ENCODE results near the gene MYRIP.
"Not testable (repeated sequence)": the region's sequence is repeated elsewhere in the genome, so short reads cannot be mapped to it uniquely, and the experiment has no call there.

MYRIP gene

DNA sequence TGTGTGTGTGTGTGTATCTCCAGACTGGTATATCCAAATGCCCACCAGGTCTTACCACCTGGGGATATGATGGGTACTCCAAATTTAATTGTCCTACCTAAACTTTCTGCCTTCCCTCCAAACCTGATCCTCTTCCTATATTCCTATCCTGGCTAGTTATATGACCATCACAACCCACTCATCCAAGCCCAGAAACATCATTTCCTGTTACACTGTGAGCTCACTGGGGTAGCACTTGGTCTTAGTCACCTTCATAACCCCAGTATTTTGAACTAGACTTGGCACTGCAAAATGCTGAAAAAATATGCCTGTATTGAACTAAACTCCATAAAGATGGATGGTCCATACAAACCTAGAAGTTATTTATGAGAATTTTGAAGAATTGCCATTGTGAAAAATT lies 321.3 kb downstream of the MYRIP start:
- DNase-seq (ENCODE audit: low spot score), result no peak

DNA sequence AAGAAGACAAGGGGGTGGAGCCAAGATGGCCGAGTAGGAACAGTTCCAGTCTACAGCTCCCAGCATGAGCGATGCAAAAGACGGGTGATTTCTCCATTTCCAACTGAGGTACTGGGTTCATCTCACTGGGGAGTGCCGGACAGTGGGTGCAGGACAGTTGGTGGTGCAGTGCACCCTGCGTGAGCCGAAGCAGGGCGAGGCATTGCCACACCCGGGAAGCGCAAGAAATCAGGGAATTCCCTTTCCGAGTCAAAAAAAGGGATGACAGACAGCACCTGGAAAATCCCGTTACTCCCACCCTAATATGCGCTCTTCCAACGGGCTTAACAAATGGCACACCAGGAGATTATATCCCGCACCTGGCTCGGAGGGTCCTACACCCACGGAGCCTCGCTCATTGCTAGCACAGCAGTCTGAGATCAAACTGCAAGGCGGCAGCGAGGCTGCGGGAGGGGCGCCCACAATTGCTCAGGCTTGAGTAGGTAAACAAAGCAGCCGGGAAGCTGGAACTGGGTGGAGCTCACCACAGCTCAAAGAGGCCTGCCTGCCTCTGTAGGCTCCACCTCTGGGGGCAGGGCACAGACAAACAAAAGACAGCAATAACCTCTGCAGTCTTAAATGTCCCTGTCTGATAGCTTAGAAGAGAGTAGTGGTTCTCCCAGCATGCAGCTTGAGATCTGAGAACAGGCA lies 324.6 kb downstream of the MYRIP start:
- DNase-seq (ENCODE audit: low spot score), result not testable (repeated sequence)

- DNase-seq (ENCODE audit: low spot score), result no peak
These were observed 328.3 kb downstream of the MYRIP start for GRCh38 chr3:40137591-40138295.

DNA sequence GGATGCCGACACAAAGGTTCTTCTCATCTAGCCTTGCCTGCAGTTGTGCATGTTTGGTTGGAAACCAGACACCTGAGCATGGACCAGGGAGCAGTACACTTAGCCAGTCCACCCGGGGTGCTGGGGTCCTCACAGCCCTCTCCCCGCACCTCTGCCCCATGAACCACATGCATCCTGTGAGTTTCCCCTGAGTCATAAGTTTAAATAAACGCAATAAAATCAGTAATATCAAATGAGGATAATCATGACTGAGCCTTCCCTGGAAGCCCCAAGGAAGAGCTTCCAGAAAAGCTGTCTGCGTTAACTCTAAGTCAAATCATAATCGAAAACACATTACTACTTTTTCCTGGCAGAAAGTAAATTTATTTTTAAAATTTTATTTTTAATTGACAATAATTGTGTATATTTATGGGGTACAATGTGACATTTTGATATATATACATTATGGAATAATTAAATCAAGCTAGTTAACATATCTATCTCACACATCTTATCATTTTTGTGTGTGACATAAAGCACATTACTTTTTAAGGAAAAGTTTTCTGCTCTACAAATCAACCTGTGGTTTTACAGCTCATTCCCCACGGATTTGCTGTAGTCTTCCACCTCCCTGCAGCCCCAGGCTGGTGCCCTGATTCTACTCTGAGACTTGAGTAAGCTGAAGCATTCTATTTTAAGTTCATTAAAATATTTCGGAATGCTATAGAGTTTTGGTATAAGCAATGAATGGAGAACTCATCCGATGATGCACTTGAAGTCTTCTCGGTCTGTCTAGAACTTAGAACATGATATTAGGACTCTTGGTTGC lies 334.1 kb downstream of the MYRIP start:
- no peak for DNase-seq (ENCODE audit: low spot score)

GRCh38 chr3:40148827-40149226 lies 339.4 kb downstream of the MYRIP start:
- DNase-seq (ENCODE audit: low spot score), result no peak

GRCh38 chr3:40152482-40153133 lies 343.2 kb downstream of the MYRIP start:
- no peak for DNase-seq (ENCODE audit: low spot score)

GRCh38 chr3:40160933-40161332 lies 351.5 kb downstream of the MYRIP start:
- no peak for DNase-seq (ENCODE audit: low spot score)

DNA sequence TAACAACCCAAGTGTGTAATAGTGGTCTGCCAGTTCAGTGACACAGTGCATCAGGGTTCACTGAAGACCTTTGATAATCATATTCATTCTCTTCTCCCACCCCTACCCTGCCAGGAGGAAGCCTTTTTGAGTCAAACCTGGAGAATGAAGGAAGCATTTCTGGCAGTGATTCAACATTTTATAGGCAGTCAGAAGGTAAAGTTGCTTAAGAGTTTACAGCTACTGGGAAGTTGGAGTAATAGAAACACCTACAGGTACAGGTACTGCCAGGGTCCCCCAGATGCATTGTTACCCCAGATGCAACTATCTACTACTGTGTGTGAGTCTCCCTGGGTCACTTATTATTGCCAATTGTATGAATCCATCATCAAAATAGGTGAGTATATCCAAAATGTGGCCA lies 353.2 kb downstream of the MYRIP start:
- no peak for DNase-seq (ENCODE audit: low spot score)

- DNase-seq (ENCODE audit: low spot score), result no peak
These were observed 357.6 kb downstream of the MYRIP start for GRCh38 chr3:40166997-40167396.

- DNase-seq (ENCODE audit: low spot score), result no peak
These were observed 358.5 kb downstream of the MYRIP start for GRCh38 chr3:40167958-40168357.

DNA sequence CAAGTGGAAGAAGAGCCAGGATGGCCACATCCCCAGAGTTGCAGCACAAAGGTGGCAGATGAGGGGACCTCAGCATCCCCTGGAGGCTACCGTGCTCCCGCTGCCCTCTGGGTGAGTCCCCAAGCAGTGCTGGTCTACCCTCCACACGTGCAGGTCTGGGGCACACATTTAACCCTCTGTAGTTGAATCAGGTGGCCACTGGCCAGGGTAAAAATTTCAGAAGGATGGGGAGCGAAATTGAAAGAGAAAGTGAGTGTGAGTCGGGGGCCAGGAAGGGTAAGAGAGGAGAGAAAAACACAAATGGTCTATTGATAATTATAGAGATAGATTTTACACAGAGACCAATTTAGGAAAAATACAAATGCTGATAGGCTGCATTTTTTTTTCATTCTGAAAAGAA lies 360.6 kb downstream of the MYRIP start:
- DNase-seq (ENCODE audit: low spot score), result no peak

DNA sequence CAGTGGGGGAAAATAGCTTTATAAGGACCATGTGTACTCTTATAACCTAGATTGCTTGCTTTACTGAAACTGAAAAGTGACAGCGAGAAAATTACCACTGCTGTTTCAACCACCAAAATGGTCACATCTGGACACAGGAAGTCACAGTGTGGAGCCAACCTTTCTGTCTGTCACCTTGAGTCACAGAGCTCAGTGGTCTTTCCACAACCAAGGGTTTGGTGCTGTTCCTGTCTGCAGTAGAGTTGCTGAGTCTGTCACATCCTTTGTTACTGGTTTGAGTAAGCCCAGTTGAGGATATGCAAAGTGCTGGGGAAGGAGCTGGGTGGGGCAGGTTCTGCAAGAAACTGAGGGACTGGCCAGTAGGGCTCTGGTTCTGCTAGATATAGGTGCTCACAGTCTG lies 361.0 kb downstream of the MYRIP start:
- DNase-seq (ENCODE audit: low spot score), result no peak

DNA sequence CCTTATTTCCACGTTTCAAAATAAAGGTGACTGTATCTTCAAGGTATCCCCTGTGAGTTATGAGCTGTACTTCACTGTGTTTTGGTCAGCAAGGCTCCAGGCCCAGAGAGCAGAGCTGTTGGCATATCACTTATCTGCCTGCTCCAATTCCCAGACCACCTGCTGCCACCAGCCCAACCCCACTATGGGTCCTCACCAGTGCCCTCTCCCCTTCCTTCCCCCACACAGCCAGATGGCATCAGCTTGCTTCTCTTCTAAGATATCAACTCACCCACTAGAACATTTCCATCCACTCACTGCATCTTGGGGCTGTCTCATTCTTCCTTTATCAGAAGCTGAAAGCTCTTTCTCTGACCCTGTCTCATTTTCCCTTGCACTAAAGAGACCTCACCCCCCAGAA lies 363.2 kb downstream of the MYRIP start:
- no peak for DNase-seq (ENCODE audit: low spot score)

- no peak for DNase-seq (ENCODE audit: low spot score)
These were observed 363.9 kb downstream of the MYRIP start for GRCh38 chr3:40173227-40173721.

DNA sequence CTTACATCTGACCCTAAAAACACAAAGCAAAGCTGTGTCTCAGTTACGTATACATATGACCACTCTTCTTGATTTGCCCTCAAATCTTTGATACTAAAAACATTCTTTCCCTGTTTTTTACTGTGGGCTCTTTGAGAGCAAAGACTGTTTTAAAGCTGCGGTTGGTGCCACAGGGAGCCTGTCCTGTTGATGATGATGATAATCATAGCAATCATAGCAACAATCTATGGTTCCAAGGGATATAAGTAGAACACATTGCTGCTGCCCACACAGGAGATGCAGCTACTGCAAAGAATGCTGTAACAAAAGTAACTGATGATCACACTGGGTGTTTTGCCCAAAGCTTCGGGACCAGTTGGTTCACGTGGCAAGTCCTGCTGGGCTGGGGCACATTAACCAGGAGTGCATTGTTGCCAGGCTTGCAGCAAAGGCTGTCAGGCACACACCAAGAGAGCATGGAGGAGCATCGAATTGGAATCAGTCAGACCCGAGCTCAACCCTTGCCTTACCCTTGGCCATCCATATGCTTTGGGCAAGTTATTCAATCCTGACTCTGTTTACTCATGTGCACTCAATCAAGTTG lies 368.7 kb downstream of the MYRIP start:
- no peak for DNase-seq (ENCODE audit: low spot score)

DNA sequence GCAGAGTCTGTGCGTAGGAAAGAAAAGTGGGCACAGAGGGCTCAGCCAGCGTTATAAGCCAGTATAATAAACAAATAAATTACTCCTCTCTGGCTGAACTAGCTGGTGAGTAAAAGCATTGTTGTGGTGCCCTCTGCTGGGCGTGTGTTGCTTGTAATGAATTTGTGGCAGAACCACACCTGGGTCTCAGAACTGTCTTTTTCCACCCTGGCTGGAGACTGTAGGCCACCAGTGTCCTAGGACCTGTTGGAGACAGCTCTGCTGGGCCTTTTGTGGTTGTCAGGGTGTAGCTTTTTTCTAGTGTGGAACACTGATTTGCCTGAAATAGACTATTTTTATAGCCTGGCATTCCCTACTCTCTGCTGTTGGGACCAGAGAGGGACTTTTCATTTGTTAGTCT lies 369.6 kb downstream of the MYRIP start:
- peak; percentile 32 for DNase-seq (ENCODE audit: low spot score)

DNA sequence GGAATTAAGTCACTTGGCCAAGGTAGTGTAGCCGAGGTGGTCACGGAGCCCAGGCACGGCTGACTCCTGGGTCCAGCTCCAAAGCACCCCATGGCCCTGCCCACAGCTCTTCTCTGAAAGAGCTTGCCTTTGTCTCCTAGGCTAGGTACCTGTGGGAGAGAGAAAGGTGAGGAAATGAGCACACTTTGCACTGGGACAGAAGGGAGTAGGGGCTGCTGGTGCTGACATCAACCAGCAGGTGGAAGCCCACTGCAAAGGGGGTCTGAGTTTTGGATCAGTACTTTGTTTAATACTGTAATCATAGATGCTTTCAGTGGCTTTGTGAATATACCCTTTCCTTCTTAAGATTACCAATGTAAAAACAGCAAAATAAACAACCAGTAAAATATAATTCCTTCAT lies 371.8 kb downstream of the MYRIP start:
- no peak for DNase-seq (ENCODE audit: low spot score)

DNA sequence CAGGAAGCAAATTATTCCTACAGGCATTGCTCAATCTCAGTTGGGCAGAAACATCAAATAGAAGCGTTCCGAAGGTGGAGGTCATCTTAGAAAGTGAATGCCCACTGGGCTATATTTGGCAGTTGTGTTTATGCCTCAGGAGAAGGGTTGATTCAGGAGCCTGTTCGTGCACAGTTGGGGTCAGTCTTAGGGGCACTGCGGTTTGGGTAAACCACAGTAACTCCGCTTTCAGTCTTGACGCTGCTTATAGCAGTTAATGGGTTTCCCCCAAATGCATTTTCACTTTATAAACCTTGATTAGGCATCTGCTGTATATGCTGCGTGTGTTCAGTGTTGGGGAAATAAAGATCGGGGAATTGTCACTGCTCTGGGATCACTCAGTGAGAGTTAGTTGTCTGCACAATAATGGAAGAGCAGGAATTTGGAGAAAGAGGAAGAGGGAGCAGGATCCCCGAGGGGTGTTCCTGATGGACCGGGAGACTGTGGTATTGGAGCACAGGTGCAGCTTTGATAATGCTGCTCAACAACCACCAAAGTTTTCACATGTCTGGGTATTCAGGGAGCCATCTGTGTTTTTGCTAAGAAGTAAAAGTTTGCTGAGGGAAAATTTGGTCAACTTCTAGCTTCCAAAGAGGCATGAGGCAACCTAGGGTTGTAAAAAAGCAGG lies 375.8 kb downstream of the MYRIP start:
- DNase-seq (ENCODE audit: low spot score), result no peak

DNA sequence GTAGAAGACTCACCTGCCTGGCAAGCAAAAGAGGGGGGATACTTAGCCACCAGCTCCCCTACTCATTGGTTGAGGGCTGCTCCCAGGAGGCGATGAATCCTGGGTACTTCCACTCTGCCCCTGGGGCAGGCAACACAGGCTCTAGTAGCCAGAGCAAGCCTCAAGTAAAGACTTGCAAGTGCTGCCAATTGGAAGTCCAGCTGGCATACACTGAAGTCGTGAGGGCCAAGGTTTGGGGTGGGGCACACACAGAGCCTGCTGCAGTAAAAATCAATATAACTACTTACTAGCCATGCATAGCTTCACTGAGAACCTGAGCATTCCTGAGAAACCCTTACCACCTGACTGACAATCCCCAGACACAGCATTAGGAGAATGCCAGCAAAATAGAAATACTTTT lies 377.1 kb downstream of the MYRIP start:
- DNase-seq (ENCODE audit: low spot score), result no peak

- DNase-seq (ENCODE audit: low spot score), result no peak
These were observed 378.5 kb downstream of the MYRIP start for GRCh38 chr3:40187945-40188344.

DNA sequence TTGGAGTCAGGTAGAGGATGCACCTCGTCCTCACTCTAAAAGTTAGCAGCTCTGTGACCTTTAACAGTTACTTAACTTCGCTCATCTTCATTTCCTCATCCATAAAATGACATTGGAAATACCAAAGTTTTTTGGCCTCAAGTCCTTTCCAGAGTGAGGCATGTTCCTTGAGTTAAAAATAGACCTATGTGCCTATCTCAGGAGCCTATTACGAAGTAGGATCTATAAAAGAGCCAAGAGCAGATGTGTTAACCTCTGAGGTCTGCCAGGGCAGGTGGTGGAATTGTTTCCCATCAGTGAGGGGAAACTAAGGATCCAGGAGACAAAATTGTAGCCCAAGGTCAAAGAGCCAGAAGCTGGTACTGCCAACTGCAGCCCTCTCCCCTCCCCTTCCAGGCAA lies 379.7 kb downstream of the MYRIP start:
- DNase-seq (ENCODE audit: low spot score), result no peak

Data from CD4-positive, alpha-beta T cell treated with Interleukin-2 at 100 ng/mL for 4 hours (primary cell).